ENCODE measurements around the gene ZNF804B.

The ZNF804B gene

DNA sequence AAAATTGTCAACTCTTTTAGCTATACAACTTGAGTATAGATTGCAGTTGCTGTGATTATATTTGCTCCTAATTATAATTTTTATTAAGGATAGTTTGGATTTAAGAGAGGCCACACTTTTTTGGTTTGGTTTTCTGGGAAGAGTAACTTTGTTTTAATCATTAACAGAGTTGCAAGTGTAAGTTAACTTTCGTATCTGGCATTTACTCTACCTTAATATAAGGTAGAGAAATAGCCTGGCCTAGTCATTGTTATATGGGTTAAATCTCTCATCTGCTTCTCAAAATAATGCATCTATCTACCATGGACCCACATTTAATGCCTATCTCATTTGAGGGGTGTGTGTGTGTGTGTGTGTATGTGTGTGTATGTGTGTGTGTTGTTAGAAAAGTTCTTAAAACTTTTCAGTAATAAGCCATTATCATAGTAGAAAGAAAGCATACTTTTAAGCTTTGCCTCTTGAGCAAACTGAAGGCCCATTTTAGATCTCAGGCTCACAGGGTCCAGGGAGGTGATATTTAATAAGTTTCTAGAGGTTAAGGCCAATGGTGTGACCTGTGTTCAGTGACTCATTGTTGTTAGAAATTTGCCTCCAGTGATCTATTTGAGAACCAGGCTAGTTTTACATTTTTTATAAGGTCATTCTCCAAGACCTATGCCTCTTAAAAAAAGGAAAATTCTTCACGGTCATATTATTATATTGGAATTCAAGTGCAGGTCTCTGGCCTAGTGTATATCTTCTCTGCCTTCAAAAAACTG is 47.0 kb downstream of the ZNF804B start:
- DNase-seq (ENCODE audit: extremely low read depth, low read depth) = no peak
- no peak overlapping the region for H3K4me3 ChIP-seq (replicated peaks; ENCODE audit: low read depth, low read length)
- TF ChIP-seq, protein P1, sequence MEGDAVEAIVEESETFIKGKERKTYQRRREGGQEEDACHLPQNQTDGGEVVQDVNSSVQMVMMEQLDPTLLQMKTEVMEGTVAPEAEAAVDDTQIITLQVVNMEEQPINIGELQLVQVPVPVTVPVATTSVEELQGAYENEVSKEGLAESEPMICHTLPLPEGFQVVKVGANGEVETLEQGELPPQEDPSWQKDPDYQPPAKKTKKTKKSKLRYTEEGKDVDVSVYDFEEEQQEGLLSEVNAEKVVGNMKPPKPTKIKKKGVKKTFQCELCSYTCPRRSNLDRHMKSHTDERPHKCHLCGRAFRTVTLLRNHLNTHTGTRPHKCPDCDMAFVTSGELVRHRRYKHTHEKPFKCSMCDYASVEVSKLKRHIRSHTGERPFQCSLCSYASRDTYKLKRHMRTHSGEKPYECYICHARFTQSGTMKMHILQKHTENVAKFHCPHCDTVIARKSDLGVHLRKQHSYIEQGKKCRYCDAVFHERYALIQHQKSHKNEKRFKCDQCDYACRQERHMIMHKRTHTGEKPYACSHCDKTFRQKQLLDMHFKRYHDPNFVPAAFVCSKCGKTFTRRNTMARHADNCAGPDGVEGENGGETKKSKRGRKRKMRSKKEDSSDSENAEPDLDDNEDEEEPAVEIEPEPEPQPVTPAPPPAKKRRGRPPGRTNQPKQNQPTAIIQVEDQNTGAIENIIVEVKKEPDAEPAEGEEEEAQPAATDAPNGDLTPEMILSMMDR (IDR thresholded peaks at IDR 0.05; ENCODE audit: low read depth, low read length, missing control alignments) = no peak

DNA sequence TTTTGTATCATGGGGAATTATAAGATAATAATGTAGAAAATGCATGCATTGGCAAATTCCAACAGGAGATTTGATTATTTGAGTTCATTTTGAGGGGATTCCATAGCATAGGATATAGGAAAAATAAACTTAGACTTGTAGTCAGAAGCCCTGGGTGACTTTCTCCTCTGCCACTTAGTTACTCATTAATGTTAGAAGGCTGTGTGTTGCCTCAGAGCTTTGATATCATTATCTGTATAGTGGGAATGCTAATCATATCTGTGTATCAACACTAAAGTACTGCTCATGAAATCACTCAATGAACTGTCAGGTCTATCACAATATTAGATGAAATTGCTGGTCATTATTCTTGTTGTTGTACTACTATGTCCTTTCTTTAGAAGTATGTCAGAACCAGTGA is 59.1 kb downstream of the ZNF804B start:
- DNase-seq (ENCODE audit: extremely low read depth, low read depth) = no peak
- TF ChIP-seq, protein P1 (IDR thresholded peaks at IDR 0.05; ENCODE audit: low read depth, low read length, missing control alignments) = no peak
- H3K4me3 ChIP-seq (replicated peaks; ENCODE audit: low read depth, low read length) = no peak overlapping the region

DNA sequence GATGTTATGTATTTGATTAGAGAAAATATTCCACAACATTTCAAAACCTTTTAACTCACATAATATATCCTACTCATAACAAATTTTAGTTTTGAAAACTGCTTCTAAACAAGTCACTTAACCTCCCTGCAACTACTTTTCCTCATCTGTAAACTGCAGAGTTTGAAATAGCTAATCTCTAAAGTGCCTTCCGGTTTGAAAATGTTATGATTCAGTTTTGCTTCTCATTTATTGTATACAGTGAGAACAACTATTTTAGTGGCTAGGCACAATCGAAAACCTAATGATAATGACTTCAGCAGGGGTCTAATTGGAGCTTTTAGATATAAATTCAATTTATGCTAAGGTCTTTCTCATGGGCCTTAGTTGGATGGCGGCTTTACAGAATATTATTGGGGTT is 66.7 kb downstream of the ZNF804B start:
- no peak overlapping the region for H3K4me3 ChIP-seq (replicated peaks; ENCODE audit: low read depth, low read length)
- TF ChIP-seq, protein P1 (IDR thresholded peaks at IDR 0.05; ENCODE audit: low read depth, low read length, missing control alignments) = no peak
- DNase-seq (ENCODE audit: extremely low read depth, low read depth) = no peak

DNA sequence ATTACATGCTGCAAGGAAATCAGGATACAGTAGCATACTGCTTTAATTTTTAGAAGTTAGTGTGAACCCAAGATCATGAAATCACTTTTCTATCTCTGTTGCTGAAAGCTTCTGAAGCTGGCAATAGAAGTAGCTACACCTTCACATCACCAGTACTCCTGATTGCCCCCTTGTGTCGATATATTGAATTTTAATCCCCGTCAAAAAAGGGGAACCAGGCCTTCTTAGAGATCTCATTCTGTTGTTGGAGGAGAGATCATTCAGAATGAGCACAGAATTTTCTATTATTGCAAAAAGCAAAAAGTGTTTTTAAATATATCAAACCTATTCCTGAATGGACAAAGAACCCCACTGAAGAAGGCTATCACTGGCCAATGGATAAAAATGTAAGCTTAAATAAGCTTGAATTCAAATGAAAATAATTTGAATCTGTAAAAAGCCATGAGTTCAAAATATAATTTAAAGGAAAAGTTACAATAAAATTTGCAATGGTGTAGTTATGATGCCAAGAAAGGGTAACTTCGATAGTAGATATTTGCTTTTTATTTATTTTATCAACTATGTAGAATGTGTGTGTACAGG is 75.7 kb downstream of the ZNF804B start:
- DNase-seq (ENCODE audit: extremely low read depth, low read depth) = no peak
- H3K4me3 ChIP-seq (replicated peaks; ENCODE audit: low read depth, low read length) = no peak overlapping the region
- TF ChIP-seq, protein P1 (IDR thresholded peaks at IDR 0.05; ENCODE audit: low read depth, low read length, missing control alignments) = peak; percentile 13

DNA sequence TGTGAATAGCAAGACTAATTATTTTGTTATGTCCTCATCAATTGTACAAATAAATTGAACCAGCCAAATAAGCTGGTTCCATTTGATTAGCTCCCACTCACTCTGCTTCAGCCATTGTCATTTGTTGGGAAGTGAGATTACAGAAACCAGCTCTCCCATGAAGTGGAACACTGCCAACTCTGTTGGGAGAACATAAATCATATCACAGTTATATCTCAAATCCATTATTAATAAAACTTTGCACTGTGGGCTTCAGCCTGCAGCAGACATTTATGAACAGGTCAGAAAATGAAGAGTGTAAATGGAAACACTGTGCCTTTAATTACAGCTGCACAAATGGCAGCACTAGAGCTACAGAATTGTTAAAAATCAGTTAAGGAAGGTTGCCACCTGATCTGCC is 82.7 kb downstream of the ZNF804B start:
- H3K4me3 ChIP-seq (replicated peaks; ENCODE audit: low read depth, low read length) = no peak overlapping the region
- no peak for DNase-seq (ENCODE audit: extremely low read depth, low read depth)
- TF ChIP-seq, protein P1 (IDR thresholded peaks at IDR 0.05; ENCODE audit: low read depth, low read length, missing control alignments) = no peak

DNA sequence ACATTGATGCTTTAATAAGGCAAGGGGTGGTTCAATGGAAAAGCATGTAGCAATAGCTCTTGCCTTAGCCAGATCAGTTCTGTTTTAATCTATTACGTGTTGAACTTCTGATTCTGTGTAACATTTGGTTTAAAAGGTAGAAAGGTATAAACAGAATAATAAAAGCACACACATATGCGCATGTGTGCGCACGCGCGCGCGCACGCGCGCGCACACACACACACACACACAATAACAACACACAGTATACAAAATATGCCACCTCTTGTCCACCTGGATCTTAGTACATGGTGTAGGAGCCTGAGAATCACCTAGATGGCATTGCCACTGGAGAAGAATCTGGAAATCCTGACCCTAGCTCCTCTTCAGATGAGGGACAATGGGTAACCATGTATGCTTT is 85.6 kb downstream of the ZNF804B start:
- no peak for DNase-seq (ENCODE audit: extremely low read depth, low read depth)
- TF ChIP-seq, protein P1 (IDR thresholded peaks at IDR 0.05; ENCODE audit: low read depth, low read length, missing control alignments) = no peak
- no peak overlapping the region for H3K4me3 ChIP-seq (replicated peaks; ENCODE audit: low read depth, low read length)
